ENCODE data around the gene RIMKLA. TPM values are rescaled to one million over a fixed set of nuclear protein-coding genes. Genes with fewer than 3 reads are reported as not detected.

RIMKLA gene
- total RNA-seq, 1 experiment from 2014 or later: not detected

GRCh38 chr1:42392967-42393848 lies 12.6 kb downstream of the RIMKLA start:
- DNase-seq (ENCODE audit: unreplicated experiment): peak; percentile 13
- ChIA-PET POLR2A (no interaction called here), CTCF (interaction anchor here (0.7 to 0.9 kb wide), 2 partner anchors 11 to 48 kb away, joined by 3 to 4 read pairs; no protein-coding TSS in a partner anchor)
- Mint-ChIP-seq H3K36me3 (ENCODE audit: insufficient read depth, unreplicated experiment) (no peaks in the 10 kb centered on the region), H3K9me3 (ENCODE audit: unreplicated experiment) (no peaks in the 10 kb centered on the region), H3K4me1 (ENCODE audit: insufficient read depth, unreplicated experiment) (peaks cover 4% of the 10 kb centered on the region), H3K27me3 (ENCODE audit: insufficient read depth, unreplicated experiment) (peaks cover 2% of the 10 kb centered on the region), H3K4me3 (ENCODE audit: unreplicated experiment) (no peak overlapping the region), H3K27ac (ENCODE audit: low read depth, unreplicated experiment) (no peak overlapping the region)
- no TSS peak for BruUV-seq (replicated peaks)
- intact Hi-C loops (cut with micrococcal nuclease): no loop called here
- no peak for TF ChIP-seq CTCF (IDR thresholded peaks at IDR 0.05; ENCODE audit: unreplicated experiment)

GRCh38 chr1:42399315-42400100 lies 18.9 kb downstream of the RIMKLA start:
- intact Hi-C loops (cut with micrococcal nuclease): no loop called here
- ChIA-PET CTCF (interaction anchor here (0.6 kb wide), 2 partner anchors 9 to 372 kb away, joined by 3 read pairs; no protein-coding TSS in a partner anchor), POLR2A (interaction anchor here (0.5 kb wide), 1 partner anchor 35 kb away, joined by 3 read pairs; no protein-coding TSS in a partner anchor)
- H3K4me3 Mint-ChIP-seq (ENCODE audit: unreplicated experiment): no peak overlapping the region
- no peak for DNase-seq (ENCODE audit: unreplicated experiment)
- H3K36me3 Mint-ChIP-seq (ENCODE audit: insufficient read depth, unreplicated experiment): no peaks in the 10 kb centered on the region
- peaks cover 17% of the 10 kb centered on the region for H3K27me3 Mint-ChIP-seq (ENCODE audit: insufficient read depth, unreplicated experiment)
- TF ChIP-seq CTCF (IDR thresholded peaks at IDR 0.05; ENCODE audit: unreplicated experiment): no peak
- H3K9me3 Mint-ChIP-seq (ENCODE audit: unreplicated experiment): no peaks in the 10 kb centered on the region
- no TSS peak for BruUV-seq (replicated peaks)
- H3K4me1 Mint-ChIP-seq (ENCODE audit: insufficient read depth, unreplicated experiment): no peaks in the 10 kb centered on the region
- H3K27ac Mint-ChIP-seq (ENCODE audit: low read depth, unreplicated experiment): no peak overlapping the region

GRCh38 chr1:42403880-42404400 lies 23.3 kb downstream of the RIMKLA start:
- peak; percentile 18 for DNase-seq (ENCODE audit: unreplicated experiment)
- ChIA-PET CTCF (interaction anchor here (0.6 kb wide), 2 partner anchors 11 to 58 kb away, joined by 3 read pairs; no protein-coding TSS in a partner anchor), POLR2A (interaction anchor here (0.9 to 1.2 kb wide), 2 partner anchors 9 to 28 kb away, joined by 3 to 4 read pairs; no protein-coding TSS in a partner anchor)
- H3K4me1 Mint-ChIP-seq (ENCODE audit: insufficient read depth, unreplicated experiment): no peaks in the 10 kb centered on the region
- no peaks in the 10 kb centered on the region for H3K9me3 Mint-ChIP-seq (ENCODE audit: unreplicated experiment)
- no peak overlapping the region for H3K27ac Mint-ChIP-seq (ENCODE audit: low read depth, unreplicated experiment)
- no peaks in the 10 kb centered on the region for H3K36me3 Mint-ChIP-seq (ENCODE audit: insufficient read depth, unreplicated experiment)
- BruUV-seq (replicated peaks): no TSS peak
- intact Hi-C loops (cut with micrococcal nuclease): no loop called here
- peaks cover 35% of the 10 kb centered on the region for H3K27me3 Mint-ChIP-seq (ENCODE audit: insufficient read depth, unreplicated experiment)
- no peak for TF ChIP-seq CTCF (IDR thresholded peaks at IDR 0.05; ENCODE audit: unreplicated experiment)
- no peak overlapping the region for H3K4me3 Mint-ChIP-seq (ENCODE audit: unreplicated experiment)
